C4-2B (cell line): ENCODE results near the gene CA11.

Experiments used
- CTCF ChIP-seq: fragments of 450-650 bp; conservative IDR thresholded peaks from 2 replicates; pipeline ENCODE4 v1.5.1; 2017; ENCODE audit warnings: mild to moderate bottlenecking
- ZFX ChIP-seq: fragments of 450-650 bp; IDR thresholded peaks from 2 replicates; pipeline ENCODE4 v1.6.1; 2017

DNA sequence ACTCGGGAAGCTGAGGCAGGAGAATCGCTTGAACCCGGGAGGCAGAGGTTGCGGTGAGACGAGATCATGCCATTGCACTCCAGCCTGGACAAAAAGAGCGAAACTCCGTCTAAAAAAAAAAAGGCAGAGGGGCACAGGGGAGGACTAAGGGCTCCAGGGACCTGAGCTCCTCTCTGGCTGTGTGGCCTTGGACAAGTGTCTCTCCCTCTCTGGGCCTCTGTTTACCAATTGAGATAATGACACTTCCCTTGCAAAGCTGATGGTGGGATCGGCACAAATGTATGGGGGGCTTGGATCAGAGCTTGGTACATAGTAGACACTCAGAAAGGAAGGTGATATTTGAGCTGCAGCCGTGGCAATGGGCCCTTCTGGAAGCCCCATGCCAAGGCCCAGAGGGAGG lies 50.8 kb downstream of the CA11 start:
- TF ChIP-seq CTCF: no peak
- TF ChIP-seq ZFX: no peak
